Gastroesophageal sphincter (tissue), 4 donors: ENCODE measurements around the gene BLMH. TPM values are rescaled to one million over a fixed set of nuclear protein-coding genes. Genes with fewer than 3 reads are reported as not detected.

ENCODE experiments used
- ATAC-seq: fragments of 150-250 bp; one replicate; pipeline ENCODE4 v1.9.1; 2016; ENCODE audit warnings: mild to moderate bottlenecking, moderate library complexity
- H3K27ac ChIP-seq, 4 donors: fragments of 200-600 bp; sonication (generic) in 3 of 4; 1 replicate in 3 of 4; 2 replicates in 1 of 4; pipeline ENCODE4 v1.5.1; 2016 to 2019
- H3K27me3 ChIP-seq: fragments of 200-600 bp; sonication (generic); one replicate; pipeline ENCODE4 v1.5.1; 2019
- H3K36me3 ChIP-seq, 2 donors: fragments of 200-600 bp; sonication (generic); one replicate each; pipeline ENCODE4 v1.5.1; 2019; ENCODE audit warnings: control low read depth in 1 of 2
- H3K4me1 ChIP-seq, 3 donors: fragments of 200-600 bp; sonication (generic); 1 replicate in 2 of 3; 2 replicates in 1 of 3; pipeline ENCODE4 v1.5.1; 2016 to 2019; ENCODE audit warnings: control low read depth in 2 of 3
- H3K4me3 ChIP-seq, 2 donors: fragments of 200-600 bp; sonication (generic); one replicate each; pipeline ENCODE4 v1.5.1; 2019; ENCODE audit warnings: mild to moderate bottlenecking in 1 of 2, moderate library complexity in 1 of 2
- H3K9me3 ChIP-seq, 3 donors: fragments of 200-600 bp; sonication (generic); one replicate each; pipeline ENCODE4 v1.5.1; 2017 to 2019; ENCODE audit warnings: control low read depth in 2 of 3
- EP300 ChIP-seq: sonication (generic); formaldehyde crosslinking; IDR thresholded peaks from one replicate; pipeline ENCODE4 v1.6.1; 2017; ENCODE audit warnings: antibody characterized with exemption, mild to moderate bottlenecking
- POLR2A ChIP-seq, 2 donors: fragments of 450-650 bp; IDR thresholded peaks; one replicate each; pipeline ENCODE4 v1.6.1; 2017; ENCODE audit warnings: antibody characterized with exemption in 2 of 2, mild to moderate bottlenecking in 2 of 2, moderate library complexity in 1 of 2
- POLR2AphosphoS5 ChIP-seq: sonication (generic); formaldehyde crosslinking; IDR thresholded peaks from one replicate; pipeline ENCODE4 v1.6.1; 2017; ENCODE audit warnings: antibody characterized with exemption
- WGBS, 2 donors: methylation state at CpG; one replicate each; pipeline ENCODE4 v1.1.5; 2018; ENCODE audit warnings: low coverage in 1 of 2; 5-methylcytosine and 5-hydroxymethylcytosine counted together
- total RNA-seq, 4 donors: library from RNA; depleted of rRNA; stranded (reverse); fragments of >200 nt; gene quantifications; one replicate each; pipeline ENCODE4 v1.1.0, GENCODE V29; 2016
- TF ChIP-seq, protein P1 (sequence below), 4 experiments: fragments of 200-600 bp in 2 of 4; fragments of 450-650 bp in 2 of 4; sonication (generic) in 1 of 4; IDR thresholded peaks; one replicate each; pipeline ENCODE4 v1.5.1; 2017 to 2019; ENCODE audit warnings: antibody characterized with exemption in 4 of 4, mild to moderate bottlenecking in 2 of 4, moderate library complexity in 2 of 4

The BLMH gene
- total RNA-seq, 4 donors from 2014 or later = 17.8 to 29.3 (median 20.7) TPM

GRCh38 chr17:30297715-30298114, 6.0 kb upstream of the BLMH start:
- Histone ChIP-seq H3K9me3 (no peaks in the 10 kb centered on the region), H3K27me3 (no peaks in the 10 kb centered on the region)
- no peak for ATAC-seq

DNA sequence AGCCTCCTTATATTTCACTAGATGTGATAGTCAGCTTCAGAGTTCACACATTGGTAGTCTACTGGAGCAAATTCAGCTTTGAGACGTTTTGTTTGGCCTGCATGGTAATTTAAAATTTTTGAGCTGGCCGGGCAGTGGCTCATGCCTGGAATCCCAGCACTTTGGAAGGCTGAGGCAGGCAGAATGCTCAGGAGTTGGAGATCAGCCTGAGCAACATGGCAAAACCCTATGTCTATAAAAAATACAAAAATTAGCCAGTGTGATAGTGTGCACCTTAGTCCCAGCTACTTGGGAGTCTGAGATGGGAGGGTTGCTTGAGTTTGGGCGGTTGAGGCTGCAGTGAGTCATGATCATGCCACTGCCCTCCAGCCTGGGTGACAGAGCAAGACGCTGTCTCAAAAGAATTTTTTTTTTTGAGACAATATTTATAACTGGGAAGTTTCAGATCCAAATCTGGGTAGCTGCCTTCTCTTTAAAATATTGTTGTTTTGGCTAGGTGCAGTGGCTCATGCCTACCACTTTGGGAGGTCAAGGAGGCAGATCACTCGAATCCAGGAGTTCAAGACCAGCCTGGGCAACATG, 4.8 kb upstream of the BLMH start:
- H3K4me1 ChIP-seq = peaks cover 0 to 5% (median 0%) of the 10 kb centered on the region in 3 donors
- TF ChIP-seq POLR2AphosphoS5 = no peak
- TF ChIP-seq EP300 = no peak
- TF ChIP-seq, protein P1, sequence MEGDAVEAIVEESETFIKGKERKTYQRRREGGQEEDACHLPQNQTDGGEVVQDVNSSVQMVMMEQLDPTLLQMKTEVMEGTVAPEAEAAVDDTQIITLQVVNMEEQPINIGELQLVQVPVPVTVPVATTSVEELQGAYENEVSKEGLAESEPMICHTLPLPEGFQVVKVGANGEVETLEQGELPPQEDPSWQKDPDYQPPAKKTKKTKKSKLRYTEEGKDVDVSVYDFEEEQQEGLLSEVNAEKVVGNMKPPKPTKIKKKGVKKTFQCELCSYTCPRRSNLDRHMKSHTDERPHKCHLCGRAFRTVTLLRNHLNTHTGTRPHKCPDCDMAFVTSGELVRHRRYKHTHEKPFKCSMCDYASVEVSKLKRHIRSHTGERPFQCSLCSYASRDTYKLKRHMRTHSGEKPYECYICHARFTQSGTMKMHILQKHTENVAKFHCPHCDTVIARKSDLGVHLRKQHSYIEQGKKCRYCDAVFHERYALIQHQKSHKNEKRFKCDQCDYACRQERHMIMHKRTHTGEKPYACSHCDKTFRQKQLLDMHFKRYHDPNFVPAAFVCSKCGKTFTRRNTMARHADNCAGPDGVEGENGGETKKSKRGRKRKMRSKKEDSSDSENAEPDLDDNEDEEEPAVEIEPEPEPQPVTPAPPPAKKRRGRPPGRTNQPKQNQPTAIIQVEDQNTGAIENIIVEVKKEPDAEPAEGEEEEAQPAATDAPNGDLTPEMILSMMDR (IDR thresholded peaks at IDR 0.05) = no peak
- no peak for TF ChIP-seq POLR2A (IDR thresholded peaks at IDR 0.05)
- H3K36me3 ChIP-seq = no peaks in the 10 kb centered on the region
- H3K27ac ChIP-seq = no peak overlapping the region
- H3K27me3 ChIP-seq = no peaks in the 10 kb centered on the region
- no peak overlapping the region for H3K4me3 ChIP-seq
- ATAC-seq = no peak
- 38 to 40% methylated on average over 1 to 3 of the region's 5 CpGs for whole genome bisulfite sequencing, 2 donors
- no peaks in the 10 kb centered on the region for H3K9me3 ChIP-seq

More at GRCh38 chr17:30297715-30298114, 6.0 kb upstream of the BLMH start:
- WGBS, 2 donors = 100% methylated on average over 1 of the region's 4 CpGs; no CpG with 5 or more reads in 1 of the 2 donors
- no peak for TF ChIP-seq POLR2AphosphoS5
- TF ChIP-seq, protein P1 (IDR thresholded peaks at IDR 0.05) = no peak
- no peak for TF ChIP-seq POLR2A (IDR thresholded peaks at IDR 0.05)
- no peak for TF ChIP-seq EP300
- H3K4me3 ChIP-seq = no peak overlapping the region
- H3K4me1 ChIP-seq = no peaks in the 10 kb centered on the region
- no peaks in the 10 kb centered on the region for H3K36me3 ChIP-seq
- H3K27ac ChIP-seq = no peak overlapping the region

DNA sequence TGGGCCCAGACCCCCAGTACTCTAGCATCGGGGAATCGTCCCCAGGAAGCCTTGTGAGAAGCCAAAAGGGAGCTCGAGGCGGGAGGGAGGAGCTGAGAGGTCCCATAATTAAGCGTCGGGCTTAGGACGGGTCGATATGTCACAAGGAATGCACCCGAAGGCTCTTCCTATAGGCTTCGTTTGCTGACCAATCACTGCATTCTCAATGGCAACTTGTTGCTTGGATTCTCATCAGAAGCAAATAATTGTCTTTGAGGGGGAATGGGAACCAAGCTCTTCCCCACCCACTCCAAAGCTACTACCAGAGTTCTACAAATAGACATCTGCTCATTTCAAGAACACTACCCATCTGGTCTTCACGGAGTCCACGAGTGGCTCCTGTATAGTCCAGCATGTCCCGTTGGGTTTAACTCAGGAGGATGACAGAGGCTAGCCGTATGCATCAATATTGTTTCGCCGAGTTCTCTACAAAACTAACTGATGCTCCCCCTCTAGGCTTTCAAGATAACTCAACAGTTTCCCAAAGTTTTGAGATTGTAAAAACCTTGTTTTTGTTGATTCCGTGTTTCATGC, 628 bp upstream of the BLMH start:
- 38 to 69% methylated on average over 7 to 9 of the region's 17 CpGs for WGBS, 2 donors
- H3K36me3 ChIP-seq = peaks cover 0 to 14% of the 10 kb centered on the region in 2 donors
- TF ChIP-seq, protein P1 (IDR thresholded peaks at IDR 0.05) = no peak
- TF ChIP-seq POLR2A (IDR thresholded peaks at IDR 0.05) = no peak
- TF ChIP-seq EP300 = no peak
- peak overlapping the region; percentile 37 to 89 (median 86) for H3K27ac ChIP-seq
- peak overlapping the region; percentile 85 to 95 for H3K4me3 ChIP-seq
- H3K9me3 ChIP-seq = no peaks in the 10 kb centered on the region
- ATAC-seq = no peak
- H3K27me3 ChIP-seq = no peaks in the 10 kb centered on the region
- H3K4me1 ChIP-seq = peaks cover 7 to 24% (median 11%) of the 10 kb centered on the region in 3 donors

DNA sequence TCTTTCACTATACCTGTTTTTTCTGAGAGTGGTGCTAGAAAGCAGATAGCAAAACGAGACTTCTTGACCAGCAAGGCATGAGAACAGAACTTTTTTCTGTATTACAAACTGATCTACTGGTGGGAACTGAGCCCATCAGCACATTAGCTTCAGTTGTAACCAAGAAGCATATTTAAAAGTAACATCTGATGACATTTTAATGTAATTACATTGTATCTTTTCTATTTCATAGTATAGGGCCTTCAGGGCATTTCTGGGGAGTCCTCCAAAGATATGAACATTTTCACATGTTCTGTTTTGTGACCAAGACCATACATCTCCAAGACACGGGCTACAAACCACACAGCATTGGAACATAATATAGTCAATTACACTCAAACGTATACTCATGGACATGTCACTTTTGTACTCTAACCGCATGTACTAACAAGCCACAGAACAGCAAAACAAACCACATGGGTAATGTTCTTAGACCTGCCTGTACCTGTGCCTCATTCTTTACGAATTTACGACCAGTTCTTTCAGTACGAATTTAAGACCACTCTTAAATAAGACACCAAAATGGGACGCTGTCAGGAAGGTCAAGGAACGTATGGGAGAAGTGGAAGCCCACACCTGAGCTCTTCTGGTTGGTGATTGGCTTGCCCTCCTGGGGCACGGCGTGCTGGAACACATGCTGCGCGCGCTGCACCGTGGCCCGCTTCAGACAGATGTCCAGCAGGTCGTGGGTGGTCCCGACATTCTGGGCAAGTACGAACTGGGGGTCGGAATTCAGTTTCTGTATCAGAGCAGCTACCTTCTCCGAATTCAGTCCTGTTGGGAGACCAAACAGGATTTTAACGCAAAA, 825 bp downstream of the BLMH start:
- no peak for ATAC-seq
- 6 to 7% methylated on average over 5 to 11 of the region's 22 CpGs for WGBS, 2 donors

More for the DNA sequence above, 825 bp downstream of the BLMH start:
- Histone ChIP-seq H3K4me1 (peaks cover 7 to 24% (median 11%) of the 10 kb centered on the region in 3 donors), H3K4me3 (peak overlapping the region; percentile 85 to 95), H3K27ac (peak overlapping the region in 3 of 4 donors; percentile 86 to 89 (median 86)), H3K9me3 (no peaks in the 10 kb centered on the region), H3K36me3 (peaks cover 5 to 28% of the 10 kb centered on the region in 2 donors), H3K27me3 (no peaks in the 10 kb centered on the region)
- TF ChIP-seq POLR2A (IDR thresholded peaks at IDR 0.05) = no peak
- TF ChIP-seq, protein P1 (IDR thresholded peaks at IDR 0.05) = no peak
- TF ChIP-seq POLR2AphosphoS5 = no peak
- no peak for TF ChIP-seq EP300
